HG02588 (cell line): ENCODE data around the gene ZNF821.
"Not testable (repeated sequence)": the region's sequence is repeated elsewhere in the genome, so short reads cannot be mapped to it uniquely, and the experiment has no call there.

Experiments used
- ATAC-seq: cut with Tn5 transposase; IDR thresholded peaks from one replicate; pipeline ENCODE4 v1.9.1; 2021; ENCODE audit warnings: mild to moderate bottlenecking, moderate library complexity; ENCODE audit not compliant: unreplicated experiment

ZNF821 gene

DNA sequence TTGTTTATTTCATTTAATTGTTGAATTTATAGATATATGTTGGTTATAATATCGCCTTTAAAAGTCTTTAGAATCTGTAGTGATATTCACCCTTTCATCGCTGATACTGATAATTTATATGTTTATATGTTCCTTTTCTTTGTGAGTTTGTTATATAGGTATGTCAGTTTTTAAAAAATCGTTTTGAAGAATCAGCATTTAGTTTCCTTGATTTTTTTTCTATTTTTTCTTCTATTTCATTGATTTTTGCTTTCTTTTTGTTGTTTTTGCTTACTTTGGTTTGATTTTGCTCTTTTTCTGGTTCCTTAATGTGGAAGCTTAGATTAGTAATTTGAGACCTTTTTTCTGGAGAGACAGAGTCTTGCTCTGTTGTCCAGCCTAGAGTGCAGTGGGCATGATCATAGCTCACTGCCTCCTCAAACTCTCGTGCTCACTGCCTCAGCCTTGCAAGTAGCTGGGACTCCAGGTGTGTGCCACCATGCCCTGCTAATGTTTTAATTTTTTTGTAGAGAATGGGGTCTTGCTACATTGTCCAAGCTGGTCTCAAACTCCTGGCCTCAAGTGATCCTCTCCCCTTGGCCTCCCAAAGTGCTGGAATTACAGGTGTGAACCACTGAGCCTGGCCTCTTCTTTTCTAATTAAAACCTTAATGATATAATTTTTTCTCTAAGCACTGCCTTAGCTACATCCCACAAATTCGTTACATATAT lies 18.8 kb upstream of the ZNF821 start:
- no peak for ATAC-seq

- ATAC-seq, result no peak
These were observed 15.2 kb upstream of the ZNF821 start for GRCh38 chr16:71899171-71899570.

- no peak for ATAC-seq
These were observed 12.9 kb upstream of the ZNF821 start for GRCh38 chr16:71896764-71897368.

DNA sequence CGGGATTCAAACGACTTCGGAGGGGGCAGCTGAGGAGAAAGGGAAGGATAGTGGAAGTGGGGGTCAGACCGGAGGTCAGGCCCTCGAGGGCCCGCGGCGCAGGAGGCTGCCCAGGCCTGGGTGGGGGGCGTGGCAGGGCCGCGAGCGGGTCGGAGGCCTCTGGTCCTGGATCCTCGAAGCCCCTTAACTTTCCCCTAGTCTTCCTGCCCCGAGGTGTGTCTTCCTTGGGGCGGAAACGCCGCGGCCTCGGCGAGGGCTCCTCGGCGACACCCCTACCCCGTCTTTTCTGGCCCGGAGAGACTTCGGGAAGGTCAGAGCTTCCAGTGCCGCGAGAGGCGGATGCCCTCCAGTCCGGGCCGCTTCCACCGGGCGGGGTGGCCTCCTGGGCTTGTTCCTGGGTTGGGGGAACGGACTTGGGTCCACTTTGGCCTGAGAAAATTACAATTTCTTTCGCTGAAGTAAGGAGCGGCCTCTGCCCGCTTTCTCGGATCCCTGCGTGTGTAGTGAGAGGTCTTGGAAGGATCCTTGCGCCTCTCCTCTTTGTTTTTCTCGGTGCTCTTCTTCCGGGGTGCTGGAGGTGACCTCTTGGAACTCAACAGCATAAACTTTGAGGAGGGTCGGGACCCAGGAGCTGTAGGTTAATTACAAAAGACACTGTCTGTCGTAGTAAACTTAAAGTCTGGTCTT lies 11.8 kb upstream of the ZNF821 start:
- ATAC-seq, result peak; percentile 19

DNA sequence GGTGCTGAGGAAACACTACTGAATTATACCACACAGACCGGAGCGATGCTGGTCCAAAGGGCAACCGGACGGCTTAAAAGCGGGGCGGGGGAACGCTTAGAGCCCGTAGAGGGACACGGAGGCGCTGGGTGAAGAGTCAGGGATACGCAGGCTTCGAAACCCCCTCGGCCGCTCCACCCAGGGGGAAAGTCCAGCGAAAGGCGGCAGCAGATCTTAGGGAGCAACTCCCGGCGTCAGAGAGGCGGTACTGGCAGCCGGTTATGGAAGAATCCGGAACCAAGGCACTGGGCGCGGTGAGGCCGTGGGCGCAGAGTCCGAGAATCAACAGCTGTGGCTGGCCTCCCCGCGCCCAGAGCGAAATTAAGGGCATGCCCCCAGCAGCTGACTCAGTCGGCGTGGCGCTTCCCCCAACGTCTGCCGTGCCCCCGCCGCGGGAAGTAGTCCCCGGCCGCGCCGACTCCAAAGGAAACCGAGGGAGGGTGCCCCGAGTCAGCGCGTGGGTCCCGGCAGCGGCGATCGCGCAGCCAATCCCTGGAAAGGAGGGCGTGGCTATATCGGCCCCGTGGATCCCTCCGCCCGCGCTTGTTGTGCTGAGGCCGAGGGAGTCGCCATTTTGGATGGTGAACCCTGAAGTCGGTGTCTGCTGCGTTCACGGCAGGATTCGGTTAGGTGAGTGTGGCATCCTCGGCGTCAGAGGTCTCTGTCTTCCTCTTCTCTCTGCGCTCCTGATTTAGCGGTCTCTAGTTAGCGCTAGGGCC lies 11.1 kb upstream of the ZNF821 start, which contains the start of gene IST1:
TSS of gene IST1 (plus strand) at position 611 of the 758 bp plus-strand sequence. CDS start 20,110 bp downstream, outside the sequence.
- peak; percentile 78 for ATAC-seq

DNA sequence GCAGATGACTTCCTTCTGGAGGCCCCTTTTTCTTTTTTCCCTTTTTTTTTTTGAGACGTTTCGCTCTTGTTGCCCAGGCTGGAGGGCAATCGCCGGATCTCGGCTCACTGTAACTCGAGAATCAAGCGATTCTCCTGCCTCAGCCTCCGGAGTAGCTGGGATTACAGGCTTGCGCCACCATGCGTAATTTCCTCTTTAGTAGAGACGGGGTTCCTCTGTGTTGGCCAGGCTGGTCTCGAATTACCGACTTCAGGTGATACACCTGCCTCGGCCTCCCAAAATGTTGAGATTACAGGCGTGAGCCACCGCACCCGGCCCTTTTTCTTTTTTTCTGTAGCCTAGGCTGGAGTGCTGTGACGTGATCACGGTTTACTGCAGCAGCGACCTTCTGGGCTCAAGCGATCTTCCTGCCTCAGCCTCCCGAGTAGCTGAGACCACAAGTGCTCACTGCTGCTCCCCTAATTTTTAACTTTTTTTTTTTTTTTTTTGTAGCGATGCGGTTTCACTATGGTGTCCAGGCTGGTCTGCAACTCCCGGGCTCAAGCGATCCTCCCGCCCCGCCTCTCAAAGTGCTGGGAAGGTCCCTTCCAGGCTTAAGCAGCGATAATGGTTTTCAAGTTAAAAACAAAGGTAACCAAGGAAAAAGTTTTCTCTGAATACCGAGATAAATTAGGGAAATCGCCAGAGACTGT lies 10.4 kb upstream of the ZNF821 start:
- peak; percentile 11 for ATAC-seq

- no peak for ATAC-seq
These were observed 9.9 kb upstream of the ZNF821 start for GRCh38 chr16:71893888-71894228.

GRCh38 chr16:71889147-71889546 lies 5.2 kb upstream of the ZNF821 start:
- ATAC-seq, result no peak

DNA sequence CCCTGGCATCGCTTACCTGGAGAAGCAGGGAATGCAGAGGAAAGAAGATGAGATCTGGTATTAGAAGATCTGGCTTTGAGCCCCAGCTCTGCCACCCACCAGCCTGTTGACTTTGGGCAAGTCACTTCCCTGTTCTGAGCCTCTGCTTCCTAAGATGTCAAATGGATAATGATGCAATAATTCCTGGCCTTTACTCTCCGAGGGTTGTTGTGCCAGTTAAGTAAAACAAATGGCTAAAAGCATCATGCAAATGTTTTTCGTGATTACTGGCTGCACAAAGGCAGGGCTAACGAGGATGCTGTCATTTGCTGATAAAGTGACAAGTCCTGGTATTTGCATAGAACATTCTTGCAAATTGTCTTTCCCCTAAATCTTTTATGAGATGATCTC lies 1.3 kb upstream of the ZNF821 start:
- no peak for ATAC-seq

DNA sequence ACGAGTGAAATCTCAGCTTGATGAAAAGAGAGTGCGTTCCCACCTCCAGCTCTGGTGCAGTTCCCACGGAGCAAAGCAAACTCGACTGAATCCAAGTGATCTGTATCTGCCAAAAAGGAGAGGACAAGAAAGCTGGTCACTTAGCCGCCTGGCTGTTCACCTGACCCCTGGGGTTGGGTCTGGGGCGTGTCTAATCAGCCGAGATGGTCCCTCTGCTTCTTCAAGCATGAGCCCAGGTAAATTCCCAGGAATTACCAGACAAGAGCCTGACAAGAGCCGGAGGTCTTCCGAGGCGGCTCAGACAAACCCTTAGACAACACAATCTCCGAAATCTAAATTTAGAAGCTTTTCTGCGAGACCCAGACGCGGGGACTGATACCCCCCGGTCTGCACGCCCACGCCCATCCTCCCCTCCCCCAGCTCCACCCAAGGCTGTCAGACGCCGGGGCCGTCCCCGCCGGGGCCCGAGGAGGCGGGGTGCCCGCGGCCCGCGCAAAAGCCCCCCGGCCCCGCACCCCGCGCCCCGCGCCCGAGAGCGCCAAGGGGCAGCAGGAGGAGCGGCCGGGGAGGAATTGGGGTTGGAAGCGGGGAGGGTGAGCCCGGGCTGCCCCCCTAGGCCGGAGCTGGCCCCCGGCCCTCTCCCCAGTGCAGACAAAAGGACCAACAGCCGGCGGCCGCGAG lies 674 bp downstream of the ZNF821 start:
- peak; percentile 56 for ATAC-seq

GRCh38 chr16:71882505-71883167 lies 1.3 kb downstream of the ZNF821 start:
- ATAC-seq, result peak; percentile 2

GRCh38 chr16:71880176-71880575 lies 3.8 kb downstream of the ZNF821 start:
- ATAC-seq, result no peak

- no peak for ATAC-seq
These were observed 5.1 kb downstream of the ZNF821 start for GRCh38 chr16:71878911-71879310.

GRCh38 chr16:71873199-71873598 lies 10.8 kb downstream of the ZNF821 start:
- no peak for ATAC-seq

DNA sequence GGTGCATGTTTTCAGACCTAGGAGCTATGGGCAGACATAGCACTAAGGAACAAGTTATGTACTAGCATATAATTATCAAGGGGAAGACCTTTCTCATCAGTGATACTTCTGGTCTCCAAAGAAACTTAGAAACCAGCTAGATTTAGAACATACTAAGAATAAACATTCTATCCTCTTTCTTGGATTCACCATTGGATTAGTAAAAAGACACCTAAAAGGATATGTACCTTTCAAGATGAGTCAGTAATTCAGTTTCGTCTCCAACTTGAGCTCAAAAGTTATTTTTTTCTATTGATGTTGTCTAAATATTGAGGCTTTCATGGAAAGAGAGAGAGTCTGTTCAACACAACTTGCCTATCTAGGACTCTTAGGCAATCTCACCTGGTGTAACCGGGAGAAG lies 13.2 kb downstream of the ZNF821 start:
- no peak for ATAC-seq

- ATAC-seq, result no peak
These were observed 14.9 kb downstream of the ZNF821 start for GRCh38 chr16:71869089-71869488.

DNA sequence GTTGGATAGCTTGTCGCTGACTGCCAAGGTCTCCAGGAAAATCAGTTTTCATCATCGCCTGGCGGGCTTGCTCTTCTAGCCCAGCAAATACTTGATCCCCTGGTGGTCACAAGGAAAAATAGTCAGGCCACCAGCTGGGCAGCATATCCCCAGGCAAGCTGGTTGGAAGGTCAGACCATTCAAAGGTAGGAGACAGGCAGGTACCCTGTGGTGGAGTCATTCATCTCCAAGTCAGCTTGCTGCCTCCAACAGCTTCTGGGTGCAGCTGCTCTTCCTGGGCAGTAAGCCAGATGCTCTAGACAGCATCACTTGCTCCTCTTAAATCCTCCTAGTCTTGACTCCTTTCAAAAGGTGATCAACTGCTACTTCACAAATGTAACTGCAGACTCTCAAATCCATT lies 16.0 kb downstream of the ZNF821 start:
- ATAC-seq, result no peak

DNA sequence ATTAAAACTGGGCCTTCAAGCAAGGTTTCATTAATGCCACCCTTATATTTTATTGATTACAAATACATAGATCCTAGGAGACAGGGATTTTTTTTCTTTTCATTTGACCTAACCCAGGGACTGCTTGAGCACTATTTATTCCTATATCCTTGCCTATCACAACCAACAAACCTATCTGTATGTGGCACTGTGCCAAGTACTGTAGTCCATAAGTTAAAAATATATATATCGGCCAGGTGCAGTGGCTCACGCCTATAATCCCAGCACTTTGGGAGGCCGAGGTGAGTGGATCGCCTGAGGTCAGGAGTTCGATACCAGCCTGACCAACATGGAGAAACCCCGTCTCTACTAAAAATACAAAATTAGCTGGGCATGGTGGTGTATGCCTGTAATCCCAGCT lies 16.8 kb downstream of the ZNF821 start:
- ATAC-seq, result not testable (repeated sequence)

DNA sequence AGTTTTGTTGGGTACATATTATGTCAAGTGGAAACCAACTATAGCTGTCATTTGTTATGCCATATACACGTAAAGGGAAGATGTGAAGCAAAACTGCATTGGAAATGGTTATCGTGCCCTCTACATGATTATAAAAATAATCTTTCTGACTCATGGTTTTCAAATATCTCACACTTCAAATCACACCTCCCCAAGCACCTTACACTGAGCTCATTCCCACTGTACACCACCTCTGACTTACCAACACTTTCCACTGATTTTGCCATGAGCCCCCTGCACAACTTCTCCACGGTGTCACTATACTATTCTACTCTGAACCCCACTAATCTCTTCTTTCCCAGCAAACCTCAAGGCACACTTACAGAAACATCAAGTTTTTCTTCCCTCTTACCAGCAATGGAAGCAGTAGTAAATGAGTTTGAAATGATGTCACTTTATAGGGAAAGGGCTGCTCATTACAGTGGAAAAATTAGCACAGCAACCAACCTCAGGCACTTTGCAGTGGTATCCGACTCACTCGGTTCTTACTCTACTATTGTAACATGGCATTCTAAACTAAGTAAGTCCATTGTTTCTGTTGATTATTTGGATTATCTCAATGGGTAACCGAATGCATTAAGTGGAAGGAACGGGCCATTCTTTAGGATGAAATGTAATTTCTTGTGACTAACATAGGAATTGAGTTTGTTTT lies 18.7 kb downstream of the ZNF821 start:
- ATAC-seq, result no peak
